ENCODE measurements around the gene COL28A1.
"Not testable (repeated sequence)": the region's sequence is repeated elsewhere in the genome, so short reads cannot be mapped to it uniquely, and the experiment has no call there.

The COL28A1 gene

GRCh38 chr7:7478569-7478968 is 57.1 kb downstream of the COL28A1 start:
- H3K79me2 ChIP-seq (ENCODE audit: insufficient read depth, low read length), result no peaks in the 10 kb centered on the region
- H3K9me3 ChIP-seq (ENCODE audit: insufficient read depth, low read depth, low read length), result no peaks in the 10 kb centered on the region
- no peak overlapping the region for H3K4me2 ChIP-seq (ENCODE audit: low read depth, low read length, poor library complexity, severe bottlenecking)
- H3K36me3 ChIP-seq (ENCODE audit: insufficient read depth, low read length), result no peaks in the 10 kb centered on the region
- H3K9me2 ChIP-seq (replicated peaks; ENCODE audit: low read depth, low read length), result no peaks in the 10 kb centered on the region
- no peak overlapping the region for H3K4me3 ChIP-seq (ENCODE audit: low read length, poor library complexity, severe bottlenecking)
- H3F3A ChIP-seq (ENCODE audit: low read depth), result no peaks in the 10 kb centered on the region
- TF ChIP-seq CTCF (conservative IDR thresholded peaks at IDR 0.05; ENCODE audit: low read length) (no peak), EZH2phosphoT487 (IDR thresholded peaks at IDR 0.05; ENCODE audit: borderline replicate concordance) (no peak)
- no peaks in the 10 kb centered on the region for H4K20me1 ChIP-seq (ENCODE audit: insufficient read depth, low read length, poor library complexity, severe bottlenecking)
- no peaks in the 10 kb centered on the region for H3K4me1 ChIP-seq (ENCODE audit: insufficient read depth, low read length, poor library complexity, severe bottlenecking)
- H3K27me3 ChIP-seq (ENCODE audit: insufficient read depth, low read length, poor library complexity, severe bottlenecking), result no peaks in the 10 kb centered on the region
- no peak overlapping the region for H2AFZ ChIP-seq (ENCODE audit: low read length)
- H3K9ac ChIP-seq (ENCODE audit: low read depth, low read length, poor library complexity, severe bottlenecking), result no peak overlapping the region

DNA sequence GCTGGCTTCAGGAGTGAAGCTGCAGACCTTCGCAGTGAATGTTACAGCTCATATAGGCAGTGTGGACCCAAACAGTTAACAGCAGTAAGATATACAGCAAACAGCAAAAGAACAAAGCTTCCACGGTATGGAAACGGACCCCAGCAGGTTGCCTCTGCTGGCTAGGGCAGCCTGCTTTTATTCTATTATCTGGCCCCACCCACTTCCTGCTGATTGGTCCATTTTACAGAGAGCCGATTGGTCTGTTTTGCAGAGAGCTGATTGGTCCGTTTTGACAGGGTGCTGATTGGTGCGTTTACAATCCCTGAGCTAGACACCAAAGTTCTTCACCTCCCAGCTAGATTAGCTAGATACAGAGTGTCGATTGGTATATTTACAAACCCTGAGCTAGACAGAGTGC is 58.0 kb downstream of the COL28A1 start:
- H3K36me3 ChIP-seq (ENCODE audit: insufficient read depth, low read length); H3K9me3 ChIP-seq (ENCODE audit: insufficient read depth, low read depth, low read length); H4K20me1 ChIP-seq (ENCODE audit: insufficient read depth, low read length, poor library complexity, severe bottlenecking); H3K4me1 ChIP-seq (ENCODE audit: insufficient read depth, low read length, poor library complexity, severe bottlenecking); H2AFZ ChIP-seq (ENCODE audit: low read length); H3K27me3 ChIP-seq (ENCODE audit: insufficient read depth, low read length, poor library complexity, severe bottlenecking); H3F3A ChIP-seq (ENCODE audit: low read depth); H3K79me2 ChIP-seq (ENCODE audit: insufficient read depth, low read length); H3K4me2 ChIP-seq (ENCODE audit: low read depth, low read length, poor library complexity, severe bottlenecking); H3K9ac ChIP-seq (ENCODE audit: low read depth, low read length, poor library complexity, severe bottlenecking); H3K9me2 ChIP-seq (replicated peaks; ENCODE audit: low read depth, low read length); H3K4me3 ChIP-seq (ENCODE audit: low read length, poor library complexity, severe bottlenecking): not testable (repeated sequence)

GRCh38 chr7:7476381-7476780 is 59.3 kb downstream of the COL28A1 start:
- H3K79me2 ChIP-seq (ENCODE audit: insufficient read depth, low read length), result no peaks in the 10 kb centered on the region
- no peak for TF ChIP-seq CTCF (conservative IDR thresholded peaks at IDR 0.05; ENCODE audit: low read length)
- no peak for TF ChIP-seq EZH2phosphoT487 (IDR thresholded peaks at IDR 0.05; ENCODE audit: borderline replicate concordance)
- H3K36me3 ChIP-seq (ENCODE audit: insufficient read depth, low read length), result no peaks in the 10 kb centered on the region
- H3K9me2 ChIP-seq (replicated peaks; ENCODE audit: low read depth, low read length), result no peaks in the 10 kb centered on the region
- H2AFZ ChIP-seq (ENCODE audit: low read length), result no peak overlapping the region
- no peak overlapping the region for H3K4me2 ChIP-seq (ENCODE audit: low read depth, low read length, poor library complexity, severe bottlenecking)
- no peak overlapping the region for H3K9ac ChIP-seq (ENCODE audit: low read depth, low read length, poor library complexity, severe bottlenecking)
- H3K4me3 ChIP-seq (ENCODE audit: low read length, poor library complexity, severe bottlenecking), result no peak overlapping the region
- H3K9me3 ChIP-seq (ENCODE audit: insufficient read depth, low read depth, low read length), result no peaks in the 10 kb centered on the region
- no peaks in the 10 kb centered on the region for H3K27me3 ChIP-seq (ENCODE audit: insufficient read depth, low read length, poor library complexity, severe bottlenecking)
- H3K4me1 ChIP-seq (ENCODE audit: insufficient read depth, low read length, poor library complexity, severe bottlenecking), result no peaks in the 10 kb centered on the region
- no peaks in the 10 kb centered on the region for H4K20me1 ChIP-seq (ENCODE audit: insufficient read depth, low read length, poor library complexity, severe bottlenecking)
- no peaks in the 10 kb centered on the region for H3F3A ChIP-seq (ENCODE audit: low read depth)

DNA sequence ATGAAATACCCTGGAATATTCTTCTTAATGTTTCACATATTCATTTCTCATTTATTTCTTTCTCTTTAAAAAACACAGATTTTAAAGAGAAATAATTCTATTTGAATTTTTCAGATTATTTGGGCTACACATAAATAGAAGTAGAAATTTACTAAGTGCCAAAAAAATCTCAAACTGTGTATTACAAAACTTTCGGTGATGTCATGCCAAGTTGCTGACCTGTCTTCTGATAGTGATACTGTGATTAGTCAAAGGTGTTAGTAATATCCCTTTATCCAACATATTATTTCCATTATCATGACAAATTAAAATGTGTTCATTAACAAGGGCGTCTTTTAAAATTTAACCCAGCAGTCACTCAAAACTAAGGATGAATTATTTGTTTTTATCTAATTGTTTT is 60.1 kb downstream of the COL28A1 start:
- H3K4me3 ChIP-seq (ENCODE audit: low read length, poor library complexity, severe bottlenecking), result no peak overlapping the region
- H3K4me2 ChIP-seq (ENCODE audit: low read depth, low read length, poor library complexity, severe bottlenecking), result no peak overlapping the region
- TF ChIP-seq EZH2phosphoT487 (IDR thresholded peaks at IDR 0.05; ENCODE audit: borderline replicate concordance) (no peak), CTCF (conservative IDR thresholded peaks at IDR 0.05; ENCODE audit: low read length) (no peak)
- no peaks in the 10 kb centered on the region for H3K36me3 ChIP-seq (ENCODE audit: insufficient read depth, low read length)
- H3K9me2 ChIP-seq (replicated peaks; ENCODE audit: low read depth, low read length), result no peaks in the 10 kb centered on the region
- H2AFZ ChIP-seq (ENCODE audit: low read length), result no peak overlapping the region
- H3F3A ChIP-seq (ENCODE audit: low read depth), result no peaks in the 10 kb centered on the region
- H3K9ac ChIP-seq (ENCODE audit: low read depth, low read length, poor library complexity, severe bottlenecking), result no peak overlapping the region
- H3K4me1 ChIP-seq (ENCODE audit: insufficient read depth, low read length, poor library complexity, severe bottlenecking), result no peaks in the 10 kb centered on the region
- H3K27me3 ChIP-seq (ENCODE audit: insufficient read depth, low read length, poor library complexity, severe bottlenecking), result no peaks in the 10 kb centered on the region
- no peaks in the 10 kb centered on the region for H4K20me1 ChIP-seq (ENCODE audit: insufficient read depth, low read length, poor library complexity, severe bottlenecking)
- no peaks in the 10 kb centered on the region for H3K9me3 ChIP-seq (ENCODE audit: insufficient read depth, low read depth, low read length)
- no peaks in the 10 kb centered on the region for H3K79me2 ChIP-seq (ENCODE audit: insufficient read depth, low read length)
